HL-60 (cell line): Measurements from ENCODE around the gene TCF25.

Experiments
- GABPA ChIP-seq: IDR thresholded peaks from 2 replicates; pipeline ENCODE4 v1.6.1; 2012; ENCODE audit warnings: low read depth
- POLR2AphosphoS5 ChIP-seq: IDR thresholded peaks from 2 replicates; pipeline ENCODE4 v1.6.1; 2012; ENCODE audit warnings: low read depth
- TF ChIP-seq, protein P1 (sequence below): IDR thresholded peaks from one replicate; pipeline ENCODE4 v1.5.1; 2011; ENCODE audit warnings: low read length, control low read depth, inconsistent platforms; ENCODE audit not compliant: insufficient read depth

DNA sequence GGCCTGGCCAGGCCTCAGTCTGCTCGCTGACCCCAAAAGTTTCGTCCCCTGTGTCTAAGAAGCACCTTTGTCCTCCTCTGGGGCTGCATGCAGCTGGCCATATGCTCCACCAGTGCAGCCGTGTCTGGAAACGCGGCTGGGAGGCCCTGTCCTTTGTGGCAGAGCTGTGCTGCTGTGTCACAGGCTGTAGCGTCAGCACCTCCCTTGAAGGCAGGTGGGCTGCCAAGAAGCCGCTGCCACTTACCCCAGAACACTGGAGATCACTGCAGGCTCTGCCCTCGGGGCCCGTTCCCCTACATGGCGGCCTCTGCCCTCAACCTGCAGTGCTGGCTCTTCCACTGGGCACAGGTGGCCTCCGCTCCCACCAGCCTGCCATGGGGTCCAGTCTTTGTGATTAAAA, 29.6 kb downstream of the TCF25 start:
- TF ChIP-seq, protein P1, sequence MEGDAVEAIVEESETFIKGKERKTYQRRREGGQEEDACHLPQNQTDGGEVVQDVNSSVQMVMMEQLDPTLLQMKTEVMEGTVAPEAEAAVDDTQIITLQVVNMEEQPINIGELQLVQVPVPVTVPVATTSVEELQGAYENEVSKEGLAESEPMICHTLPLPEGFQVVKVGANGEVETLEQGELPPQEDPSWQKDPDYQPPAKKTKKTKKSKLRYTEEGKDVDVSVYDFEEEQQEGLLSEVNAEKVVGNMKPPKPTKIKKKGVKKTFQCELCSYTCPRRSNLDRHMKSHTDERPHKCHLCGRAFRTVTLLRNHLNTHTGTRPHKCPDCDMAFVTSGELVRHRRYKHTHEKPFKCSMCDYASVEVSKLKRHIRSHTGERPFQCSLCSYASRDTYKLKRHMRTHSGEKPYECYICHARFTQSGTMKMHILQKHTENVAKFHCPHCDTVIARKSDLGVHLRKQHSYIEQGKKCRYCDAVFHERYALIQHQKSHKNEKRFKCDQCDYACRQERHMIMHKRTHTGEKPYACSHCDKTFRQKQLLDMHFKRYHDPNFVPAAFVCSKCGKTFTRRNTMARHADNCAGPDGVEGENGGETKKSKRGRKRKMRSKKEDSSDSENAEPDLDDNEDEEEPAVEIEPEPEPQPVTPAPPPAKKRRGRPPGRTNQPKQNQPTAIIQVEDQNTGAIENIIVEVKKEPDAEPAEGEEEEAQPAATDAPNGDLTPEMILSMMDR: no peak
- TF ChIP-seq POLR2AphosphoS5 (no peak), GABPA (no peak)
